GM19025 (cell line): ENCODE data around the gene CNTN6.

Experiments used
- ATAC-seq: cut with Tn5 transposase; IDR thresholded peaks from one replicate; pipeline ENCODE4 v1.9.1; 2021; ENCODE audit warnings: mild to moderate bottlenecking, low read depth, moderate library complexity; ENCODE audit not compliant: unreplicated experiment

Gene CNTN6

GRCh38 chr3:1092771-1093170, at the start of gene CNTN6:
CNTN6 (plus strand) TSS chr3:1093024; CDS start chr3:1148009, 54,985 bp downstream.
- no peak for ATAC-seq

DNA sequence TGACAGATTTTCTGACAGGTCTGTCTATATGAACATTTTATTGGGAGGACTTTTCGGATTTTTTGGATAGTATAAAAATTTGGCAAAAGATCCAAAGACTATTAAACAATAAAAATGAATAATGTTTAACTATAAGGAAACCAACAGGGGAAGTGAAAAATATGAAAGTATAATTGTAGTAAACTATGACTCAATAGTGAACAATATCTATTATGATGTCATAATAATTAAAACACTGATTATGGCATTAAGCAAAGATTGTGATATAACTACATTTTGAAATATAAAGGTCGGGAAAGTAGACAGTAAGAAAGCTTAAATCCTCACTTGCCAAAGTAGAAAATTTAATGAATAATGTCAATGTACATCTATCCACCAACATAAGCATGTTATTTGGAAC, 44.3 kb upstream of the CNTN6 start:
- ATAC-seq, result no peak

- ATAC-seq, result no peak
Measured at GRCh38 chr3:1055870-1056269, 37.0 kb upstream of the CNTN6 start.

- ATAC-seq, result no peak
Measured at GRCh38 chr3:1056744-1057143, 36.1 kb upstream of the CNTN6 start.

DNA sequence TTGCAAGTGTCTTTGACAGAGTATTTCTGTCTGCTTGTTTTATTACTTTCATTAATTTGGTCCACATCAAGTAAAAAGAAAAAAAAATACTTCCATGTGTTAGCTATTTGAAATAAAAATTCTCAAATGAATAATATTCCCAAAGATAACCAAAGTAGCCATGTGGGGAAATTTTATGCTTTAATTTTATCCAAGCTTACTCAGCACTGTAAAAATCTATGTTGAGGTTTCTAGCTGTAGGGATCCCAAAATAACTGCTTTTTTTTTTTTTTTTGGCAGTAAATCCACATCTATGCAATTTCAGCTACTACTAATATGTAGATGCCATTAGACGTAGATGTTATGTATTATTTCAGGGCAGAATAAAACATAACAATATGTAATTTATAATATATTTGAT, 35.4 kb upstream of the CNTN6 start:
- no peak for ATAC-seq

GRCh38 chr3:1068985-1069384, 23.8 kb upstream of the CNTN6 start:
- no peak for ATAC-seq

GRCh38 chr3:1072041-1072440, 20.8 kb upstream of the CNTN6 start:
- ATAC-seq, result no peak

DNA sequence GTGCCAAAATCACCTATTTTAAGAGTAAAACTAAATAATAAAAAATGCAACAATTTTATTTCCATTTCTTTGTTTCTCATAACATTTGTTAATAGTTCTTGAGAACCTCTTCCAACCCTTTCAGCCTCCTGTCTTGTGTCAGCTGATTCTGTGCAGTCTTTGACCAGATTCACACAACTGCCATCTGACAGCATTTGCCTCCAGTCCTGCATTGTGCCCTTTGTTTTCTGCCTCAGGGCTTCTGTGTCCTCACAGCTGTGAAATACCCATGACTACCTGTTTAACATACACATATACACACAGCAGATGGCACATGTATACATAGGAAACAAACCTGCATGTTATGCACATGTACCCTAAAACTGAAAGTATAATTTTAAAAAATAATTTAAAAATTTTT, 13.2 kb upstream of the CNTN6 start:
- ATAC-seq, result no peak

DNA sequence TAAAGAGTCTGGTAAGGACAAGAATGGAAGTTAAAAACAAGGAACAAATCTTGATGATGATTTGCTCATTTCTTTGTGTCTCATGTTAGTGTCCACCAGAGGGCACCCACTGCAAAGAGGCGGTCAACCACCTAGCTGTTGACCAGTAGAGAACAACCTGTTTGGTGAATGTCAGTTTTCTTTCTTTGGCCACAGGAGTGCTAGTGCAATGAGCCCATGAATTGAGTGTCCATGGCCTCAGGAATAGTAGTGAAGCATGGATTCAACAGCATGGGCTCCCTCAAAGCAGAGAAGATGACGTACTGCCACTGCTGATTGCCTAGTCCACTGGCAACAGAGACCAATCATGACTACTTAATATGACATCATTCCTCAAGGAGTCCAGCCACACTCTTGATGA, 10.7 kb upstream of the CNTN6 start:
- peak; percentile 65 for ATAC-seq

GRCh38 chr3:1087066-1087560, 5.7 kb upstream of the CNTN6 start:
- ATAC-seq, result no peak

GRCh38 chr3:1088503-1088902, 4.3 kb upstream of the CNTN6 start:
- no peak for ATAC-seq

GRCh38 chr3:1091286-1091685, 1.5 kb upstream of the CNTN6 start:
- ATAC-seq, result no peak

- ATAC-seq, result no peak
Measured at GRCh38 chr3:1092061-1092460, 763 bp upstream of the CNTN6 start.

DNA sequence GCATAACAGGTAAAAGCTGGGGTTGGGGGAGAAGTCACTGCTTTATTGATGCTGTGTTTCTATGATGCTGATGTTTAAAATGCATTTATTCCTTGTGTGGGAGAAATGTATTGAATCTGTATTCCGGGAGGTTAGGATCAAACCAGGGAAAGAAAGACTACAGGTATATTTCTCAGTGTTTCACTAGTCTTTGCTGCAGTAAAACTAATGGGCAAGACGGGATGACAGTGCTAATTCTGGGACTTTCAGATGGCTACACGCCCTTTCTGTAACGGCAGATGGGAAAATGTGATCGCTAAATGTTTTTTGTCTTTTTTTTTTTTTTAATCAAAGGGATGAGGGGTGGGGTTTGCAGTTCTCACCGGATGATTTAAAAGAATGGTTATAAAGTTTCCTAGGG, 393 bp downstream of the CNTN6 start:
- no peak for ATAC-seq

- no peak for ATAC-seq
Measured at GRCh38 chr3:1103525-1103924, 10.7 kb downstream of the CNTN6 start.

- no peak for ATAC-seq
Measured at GRCh38 chr3:1117843-1118473, 25.1 kb downstream of the CNTN6 start.

DNA sequence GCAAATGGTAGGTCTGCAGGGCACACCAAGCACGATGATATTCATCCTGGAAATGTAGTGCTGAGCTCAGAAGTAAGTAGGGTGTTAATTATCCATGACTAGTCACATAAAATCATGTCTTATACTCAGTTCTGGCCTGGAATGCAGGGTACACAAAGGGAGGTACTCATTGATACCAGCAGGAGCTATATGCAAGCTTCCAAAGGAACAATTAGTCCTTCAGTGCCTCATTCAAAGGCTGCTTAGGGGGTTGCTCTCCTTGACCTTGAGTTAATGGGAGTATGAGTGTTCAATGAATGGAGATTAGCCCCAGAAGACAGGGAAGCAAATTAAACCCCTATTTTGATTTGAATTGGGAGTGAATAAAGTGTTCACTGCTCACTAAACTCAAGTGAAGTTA, 38.3 kb downstream of the CNTN6 start:
- no peak for ATAC-seq

GRCh38 chr3:1135194-1135593, 42.4 kb downstream of the CNTN6 start:
- ATAC-seq, result no peak

DNA sequence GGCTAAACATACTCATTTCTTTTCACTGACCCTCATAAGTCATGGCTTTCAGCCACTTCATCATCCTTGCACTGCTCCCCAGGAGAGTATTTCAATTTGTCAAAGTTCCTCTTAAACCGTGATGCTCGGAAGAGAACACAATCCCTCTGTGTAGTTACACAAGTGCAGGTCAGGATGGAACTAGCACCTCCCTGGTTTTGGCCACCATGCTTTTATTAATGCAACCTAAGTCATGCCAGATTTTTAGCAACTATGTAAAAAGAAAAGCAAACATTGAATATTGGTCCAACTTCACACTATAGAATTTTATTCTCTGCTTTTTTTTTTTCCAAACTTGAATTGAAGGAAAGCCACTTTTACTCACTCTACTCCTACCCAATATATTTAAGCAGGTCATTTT, 45.2 kb downstream of the CNTN6 start:
- ATAC-seq, result no peak

- no peak for ATAC-seq
Measured at GRCh38 chr3:1139071-1139470, 46.2 kb downstream of the CNTN6 start.

DNA sequence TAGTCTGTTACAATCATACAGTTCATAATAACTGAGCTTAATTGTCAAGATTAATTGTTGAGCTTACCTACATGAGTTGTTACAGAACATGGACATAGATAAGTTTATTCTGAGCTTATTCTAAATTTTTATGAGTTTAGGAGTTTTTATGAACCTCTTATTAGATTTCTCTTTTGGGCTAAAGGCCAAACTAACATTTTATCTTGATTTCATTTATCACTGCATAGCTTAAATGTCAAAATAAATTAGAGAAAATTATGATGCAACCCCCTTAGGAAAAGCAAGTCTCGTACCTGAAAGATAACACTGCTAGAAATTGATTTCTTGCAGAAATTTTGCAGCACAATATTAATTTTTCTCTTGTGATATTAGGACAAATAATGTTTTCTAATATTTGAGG, 54.5 kb downstream of the CNTN6 start:
- no peak for ATAC-seq

- ATAC-seq, result no peak
Measured at GRCh38 chr3:1147819-1148218, 55.0 kb downstream of the CNTN6 start.

DNA sequence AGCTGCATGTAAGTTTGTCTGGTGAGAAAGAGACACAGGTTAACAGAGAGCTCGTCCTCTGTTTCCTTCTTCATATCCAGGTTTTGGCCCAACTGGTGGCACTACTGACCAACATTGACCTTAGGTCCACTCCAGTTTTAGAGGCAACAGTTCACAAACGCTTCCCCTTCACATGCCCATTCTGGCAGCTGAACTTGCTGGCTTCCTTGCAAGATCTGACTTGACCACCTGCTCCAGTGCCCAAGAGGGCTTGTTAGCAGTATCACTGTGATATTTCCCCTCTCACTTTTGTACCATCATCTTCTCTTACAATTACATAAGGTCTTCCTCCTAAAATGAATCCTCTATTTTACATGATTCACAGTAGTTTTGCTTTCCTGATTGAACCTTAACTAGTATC, 71.3 kb downstream of the CNTN6 start:
- no peak for ATAC-seq
